Measurements from ENCODE around the gene CHSY3.

DNA sequence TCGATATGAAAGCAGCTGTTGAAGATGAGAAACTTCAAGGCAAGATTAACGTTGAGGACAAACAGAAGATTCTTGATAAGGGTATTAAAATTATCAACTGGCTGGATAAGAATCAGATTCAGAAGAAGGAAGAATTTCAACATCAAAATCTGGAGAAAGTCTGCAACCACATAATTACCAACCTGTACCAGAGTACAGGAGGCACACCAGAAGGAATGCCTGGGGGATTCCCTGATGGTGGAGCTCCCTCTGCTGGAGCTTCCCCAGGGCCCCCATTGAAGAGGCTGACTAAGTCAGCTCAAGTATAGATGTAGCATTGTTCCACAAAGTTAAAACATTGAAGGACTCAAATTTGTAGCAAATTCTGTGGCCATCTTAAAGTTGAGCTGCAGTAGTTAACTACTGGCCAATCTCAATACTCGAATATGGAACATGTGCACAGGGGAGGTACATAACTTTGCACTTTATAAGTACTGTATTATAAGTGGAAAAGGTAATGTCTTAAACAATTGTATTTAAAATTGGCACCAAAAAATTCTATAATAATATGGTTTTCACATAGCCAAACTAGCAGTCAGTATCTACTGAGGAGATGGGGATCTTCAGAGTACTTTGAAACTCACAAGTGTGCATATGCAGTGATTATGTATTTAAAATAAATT lies 237.5 kb downstream of the CHSY3 start:
- no peak for TF ChIP-seq POLR2A (IDR thresholded peaks at IDR 0.05)
- TF ChIP-seq, protein P1, sequence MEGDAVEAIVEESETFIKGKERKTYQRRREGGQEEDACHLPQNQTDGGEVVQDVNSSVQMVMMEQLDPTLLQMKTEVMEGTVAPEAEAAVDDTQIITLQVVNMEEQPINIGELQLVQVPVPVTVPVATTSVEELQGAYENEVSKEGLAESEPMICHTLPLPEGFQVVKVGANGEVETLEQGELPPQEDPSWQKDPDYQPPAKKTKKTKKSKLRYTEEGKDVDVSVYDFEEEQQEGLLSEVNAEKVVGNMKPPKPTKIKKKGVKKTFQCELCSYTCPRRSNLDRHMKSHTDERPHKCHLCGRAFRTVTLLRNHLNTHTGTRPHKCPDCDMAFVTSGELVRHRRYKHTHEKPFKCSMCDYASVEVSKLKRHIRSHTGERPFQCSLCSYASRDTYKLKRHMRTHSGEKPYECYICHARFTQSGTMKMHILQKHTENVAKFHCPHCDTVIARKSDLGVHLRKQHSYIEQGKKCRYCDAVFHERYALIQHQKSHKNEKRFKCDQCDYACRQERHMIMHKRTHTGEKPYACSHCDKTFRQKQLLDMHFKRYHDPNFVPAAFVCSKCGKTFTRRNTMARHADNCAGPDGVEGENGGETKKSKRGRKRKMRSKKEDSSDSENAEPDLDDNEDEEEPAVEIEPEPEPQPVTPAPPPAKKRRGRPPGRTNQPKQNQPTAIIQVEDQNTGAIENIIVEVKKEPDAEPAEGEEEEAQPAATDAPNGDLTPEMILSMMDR (IDR thresholded peaks at IDR 0.05) = no peak
